WERI-Rb-1 (cell line): ENCODE results near the gene SIGLECL1.

Source experiments
- DNase-seq: peaks from one replicate; pipeline ENCODE4 v3.0.0-alpha.2; 2020
- H3K27ac ChIP-seq: fragments of 250-450 bp; sonication (Bioruptor Pico); 2 replicates; pipeline ENCODE4 v1.5.1; 2020; ENCODE audit warnings: mild to moderate bottlenecking, moderate library complexity
- H3K27me3 ChIP-seq: fragments of 250-450 bp; sonication (Bioruptor Pico); 2 replicates; pipeline ENCODE4 v1.5.1; 2021; ENCODE audit warnings: mild to moderate bottlenecking, low read depth, moderate library complexity; ENCODE audit not compliant: insufficient read depth, severe bottlenecking
- H3K36me3 ChIP-seq: fragments of 250-450 bp; sonication (Bioruptor Pico); 2 replicates; pipeline ENCODE4 v1.5.1; 2020; ENCODE audit warnings: mild to moderate bottlenecking, moderate library complexity
- H3K4me3 ChIP-seq: 2 replicates; pipeline ENCODE4 v1.5.1; 2011; ENCODE audit warnings: low read depth, mild to moderate bottlenecking, control low read depth, low read length
- H3K9me3 ChIP-seq: fragments of 250-450 bp; sonication (Bioruptor Pico); 2 replicates; pipeline ENCODE4 v1.5.1; 2021; ENCODE audit warnings: mild to moderate bottlenecking, moderate library complexity; ENCODE audit not compliant: severe bottlenecking
- CTCF ChIP-seq: IDR thresholded peaks from 2 replicates; pipeline ENCODE4 v1.5.1; 2011; ENCODE audit warnings: low read depth, mild to moderate bottlenecking, control low read depth, inconsistent platforms, low read length

SIGLECL1 gene

GRCh38 chr19:51226067-51226466 is 24.8 kb upstream of the SIGLECL1 start:
- no peak overlapping the region for H3K27ac ChIP-seq

GRCh38 chr19:51227326-51227725 is 23.6 kb upstream of the SIGLECL1 start:
- H3K9me3 ChIP-seq = no peaks in the 10 kb centered on the region
- H3K4me3 ChIP-seq = no peak overlapping the region
- H3K27ac ChIP-seq = no peak overlapping the region
- no peaks in the 10 kb centered on the region for H3K36me3 ChIP-seq
- DNase-seq = no peak
- TF ChIP-seq CTCF = no peak
- peaks cover 72% of the 10 kb centered on the region for H3K27me3 ChIP-seq

More at GRCh38 chr19:51226067-51226466, 24.8 kb upstream of the SIGLECL1 start:
- Histone ChIP-seq H3K4me3 (no peak overlapping the region), H3K36me3 (no peaks in the 10 kb centered on the region), H3K27me3 (peaks cover 73% of the 10 kb centered on the region), H3K9me3 (no peaks in the 10 kb centered on the region)
- no peak for DNase-seq
- TF ChIP-seq CTCF = no peak

GRCh38 chr19:51227966-51228365 is 22.9 kb upstream of the SIGLECL1 start:
- no peaks in the 10 kb centered on the region for H3K9me3 ChIP-seq
- TF ChIP-seq CTCF = no peak
- H3K27ac ChIP-seq = no peak overlapping the region
- no peaks in the 10 kb centered on the region for H3K36me3 ChIP-seq
- no peak for DNase-seq
- H3K4me3 ChIP-seq = no peak overlapping the region
- peaks cover 74% of the 10 kb centered on the region for H3K27me3 ChIP-seq

- no peak for TF ChIP-seq CTCF
- no peaks in the 10 kb centered on the region for H3K9me3 ChIP-seq
- DNase-seq = no peak
- H3K27ac ChIP-seq = no peak overlapping the region
- H3K4me3 ChIP-seq = no peak overlapping the region
- peaks cover 87% of the 10 kb centered on the region for H3K27me3 ChIP-seq
- no peaks in the 10 kb centered on the region for H3K36me3 ChIP-seq
Measured at GRCh38 chr19:51240866-51241265, 10.0 kb upstream of the SIGLECL1 start.

GRCh38 chr19:51242881-51243630 is 7.8 kb upstream of the SIGLECL1 start:
- no peak for DNase-seq
- peaks cover 93% of the 10 kb centered on the region for H3K27me3 ChIP-seq
- H3K36me3 ChIP-seq = no peaks in the 10 kb centered on the region
- no peak for TF ChIP-seq CTCF
- no peak overlapping the region for H3K27ac ChIP-seq
- H3K9me3 ChIP-seq = no peaks in the 10 kb centered on the region
- no peak overlapping the region for H3K4me3 ChIP-seq

GRCh38 chr19:51246164-51246552 is 4.7 kb upstream of the SIGLECL1 start:
- Histone ChIP-seq H3K27me3 (peaks cover 94% of the 10 kb centered on the region), H3K9me3 (peaks cover 8% of the 10 kb centered on the region), H3K36me3 (no peaks in the 10 kb centered on the region), H3K27ac (no peak overlapping the region), H3K4me3 (no peak overlapping the region)
- TF ChIP-seq CTCF = no peak
- no peak for DNase-seq
